Right cardiac atrium (tissue), 5 donors: Measurements from ENCODE around the gene FBXO11. TPM values are rescaled to one million over a fixed set of nuclear protein-coding genes. Genes with fewer than 3 reads are reported as not detected.

Source experiments
- ATAC-seq, 2 donors: fragments of 200-7000 bp; cut with Tn5 transposase; one replicate each; pipeline versions ENCODE4 v1.8.0 to v1.9.1; 2020; ENCODE audit warnings: moderate library complexity in 2 of 2, mild to moderate bottlenecking in 1 of 2
- DNase-seq, 3 donors: peaks; one replicate each; pipeline ENCODE4 v3.0.0-alpha.2; 2020
- H3K27ac ChIP-seq: one replicate; pipeline ENCODE4 v1.5.1; 2013; ENCODE audit warnings: mild to moderate bottlenecking, low read length, control low read depth, moderate library complexity
- H3K27me3 ChIP-seq: one replicate; pipeline ENCODE4 v1.6.1; 2013; ENCODE audit not compliant: control insufficient read depth, insufficient read depth
- H3K4me1 ChIP-seq: one replicate; pipeline ENCODE4 v1.6.1; 2013; ENCODE audit warnings: low read length; ENCODE audit not compliant: control insufficient read depth, insufficient read depth
- H3K4me3 ChIP-seq: one replicate; pipeline ENCODE4 v1.5.1; 2013; ENCODE audit warnings: low read length, control low read depth
- H3K9me3 ChIP-seq: one replicate; pipeline ENCODE4 v1.6.1; 2013; ENCODE audit warnings: low read length; ENCODE audit not compliant: control insufficient read depth
- whole genome bisulfite sequencing: extraction: QIAGEN DNeasy Blood & Tissue Kit; methylation state at CpG from one replicate; pipeline ENCODE4 v1.1.7; 2013; 5-methylcytosine and 5-hydroxymethylcytosine counted together
- intact Hi-C, 4 donors: fragments of 100-400 bp; cut with DNase I; formaldehyde crosslinking; loops; one replicate each; pipeline versions ENCODE4 v1.11.0 to v1.14.0; 2022 to 2023
- polyA plus RNA-seq: library from polyadenylated mRNA; stranded (reverse); fragments of 200-250 nt; gene quantifications from one replicate; pipeline ENCODE4 v1.2.3, GENCODE V29; 2013
- total RNA-seq, 4 donors: library from RNA; stranded (reverse); fragmentation: NEBNext Ultra II Directional; extraction: Animal tissue kit (Norgen Biotek cat#: 25700); gene quantifications; one replicate each; pipeline ENCODE4 v1.2.1, GENCODE V29; 2021
- donor health status: healthy with polysubstance abuse.
- donor health status: DM: no; HTN: yes; CAD: no.
- donor health status: DM: no; HTN: no; CAD: no.
- donor health status: DM: no; HTN: yes; CAD: no; lungs with severe emphysema.
- donor health status: DM: yes; HTN: yes; CAD: no.

The FBXO11 gene
- total and polyA plus RNA-seq, 5 donors, result 23.4 to 45.4 (median 41.2) TPM

DNA sequence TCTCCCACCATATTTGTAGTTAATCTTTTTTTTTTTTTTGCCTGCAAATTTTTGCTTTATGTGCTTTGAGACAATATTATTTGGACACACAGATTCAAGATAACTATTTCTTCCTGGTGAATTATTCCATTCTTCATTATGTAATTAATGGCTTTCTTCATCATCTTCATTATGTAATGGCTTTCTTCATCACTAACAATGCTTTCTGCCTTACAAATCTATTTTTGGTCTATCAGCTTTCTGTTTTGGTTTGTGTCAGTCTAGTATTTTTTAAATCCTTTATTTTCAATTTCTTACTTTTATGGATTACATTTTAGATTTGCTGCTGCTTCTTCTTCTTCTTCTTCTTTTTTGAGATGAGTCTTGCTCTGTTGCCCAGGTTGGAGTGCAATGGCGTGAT lies 62.9 kb downstream of the FBXO11 start:
- 98% methylated on average over 1 of the region's 1 CpG for WGBS
- no peaks in the 10 kb centered on the region for H3K27me3 ChIP-seq
- H3K9me3 ChIP-seq, result no peaks in the 10 kb centered on the region
- DNase-seq (no peak), ATAC-seq (no peak)
- peaks cover 8% of the 10 kb centered on the region for H3K4me1 ChIP-seq
- H3K27ac ChIP-seq, result no peak overlapping the region
- H3K4me3 ChIP-seq, result no peak overlapping the region
- intact Hi-C loops, result no loop called here

DNA sequence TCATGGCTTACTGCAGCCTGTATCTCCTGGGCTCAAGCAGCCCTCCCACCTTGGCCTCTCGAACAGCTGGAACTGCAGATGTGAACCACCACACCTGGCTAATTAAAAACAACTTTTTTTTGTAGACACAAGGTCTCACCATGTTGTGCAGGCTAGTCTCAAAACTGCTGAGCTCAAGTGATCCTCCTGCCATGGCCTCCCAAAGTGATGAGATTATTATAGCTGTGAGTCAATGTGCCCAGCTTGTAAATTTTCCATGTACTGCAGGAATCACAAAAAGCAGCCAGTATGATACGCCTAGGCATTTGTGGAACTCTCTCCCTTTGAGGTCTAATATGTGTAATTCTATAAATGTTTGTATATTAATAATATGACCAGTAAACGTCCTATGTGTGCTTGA lies 63.5 kb downstream of the FBXO11 start:
- DNase-seq (no peak), ATAC-seq (peak in 1 of 2 donors; percentile 36)
- H3K4me3 ChIP-seq, result no peak overlapping the region
- 89% methylated on average over 3 of the region's 3 CpGs for WGBS
- intact Hi-C loops, result no loop called here
- H3K4me1 ChIP-seq, result peaks cover 8% of the 10 kb centered on the region
- H3K27me3 ChIP-seq, result no peaks in the 10 kb centered on the region
- no peaks in the 10 kb centered on the region for H3K9me3 ChIP-seq
- no peak overlapping the region for H3K27ac ChIP-seq

DNA sequence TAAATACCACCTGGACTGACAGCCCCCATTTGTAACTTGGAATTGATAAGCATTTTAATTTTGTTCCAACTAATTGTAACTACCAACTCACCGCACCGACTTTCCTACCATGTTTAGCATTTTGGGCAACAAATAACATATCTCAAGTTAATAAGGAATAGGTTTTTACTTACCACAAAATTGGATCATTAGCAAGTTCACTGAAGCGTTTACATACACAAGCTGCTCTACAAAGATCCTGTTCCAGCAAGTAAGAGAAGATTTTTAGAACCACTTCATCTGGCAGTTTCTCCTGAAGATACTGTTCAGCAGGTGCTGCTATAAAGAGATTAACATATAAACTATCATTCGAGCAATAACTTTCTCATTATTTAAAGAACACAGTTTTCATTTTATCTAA lies 67.6 kb downstream of the FBXO11 start:
- intact Hi-C loops, result no loop called here
- WGBS, result 87% methylated on average over 4 of the region's 4 CpGs
- Histone ChIP-seq H3K27me3 (no peaks in the 10 kb centered on the region), H3K9me3 (no peaks in the 10 kb centered on the region), H3K4me3 (no peak overlapping the region), H3K27ac (no peak overlapping the region), H3K4me1 (peaks cover 5% of the 10 kb centered on the region)
- no peak for ATAC-seq
- DNase-seq, result no peak

DNA sequence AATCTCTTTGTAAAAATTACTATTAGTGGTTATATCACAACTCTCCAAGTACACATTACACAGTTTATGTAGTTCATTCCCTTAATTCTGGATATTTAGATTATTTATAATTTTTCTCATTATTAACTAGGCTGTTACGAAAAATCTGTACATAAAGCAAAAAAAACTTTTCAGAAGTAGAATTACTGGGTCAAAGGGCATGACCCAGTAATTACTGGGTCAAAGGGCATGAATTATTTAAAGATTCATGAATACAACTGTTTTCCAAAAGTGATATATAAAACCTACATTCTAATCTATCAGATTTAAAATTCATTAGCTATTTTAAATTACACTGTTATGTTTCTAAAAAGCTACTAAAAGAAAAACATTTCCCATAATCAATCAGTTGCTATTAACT lies 68.0 kb downstream of the FBXO11 start:
- no peaks in the 10 kb centered on the region for H3K27me3 ChIP-seq
- H3K27ac ChIP-seq, result no peak overlapping the region
- no peaks in the 10 kb centered on the region for H3K9me3 ChIP-seq
- no peak for ATAC-seq
- H3K4me3 ChIP-seq, result no peak overlapping the region
- 88% methylated on average over 1 of the region's 1 CpG for WGBS
- no peak for DNase-seq
- intact Hi-C loops, result no loop called here
- H3K4me1 ChIP-seq, result peaks cover 5% of the 10 kb centered on the region

DNA sequence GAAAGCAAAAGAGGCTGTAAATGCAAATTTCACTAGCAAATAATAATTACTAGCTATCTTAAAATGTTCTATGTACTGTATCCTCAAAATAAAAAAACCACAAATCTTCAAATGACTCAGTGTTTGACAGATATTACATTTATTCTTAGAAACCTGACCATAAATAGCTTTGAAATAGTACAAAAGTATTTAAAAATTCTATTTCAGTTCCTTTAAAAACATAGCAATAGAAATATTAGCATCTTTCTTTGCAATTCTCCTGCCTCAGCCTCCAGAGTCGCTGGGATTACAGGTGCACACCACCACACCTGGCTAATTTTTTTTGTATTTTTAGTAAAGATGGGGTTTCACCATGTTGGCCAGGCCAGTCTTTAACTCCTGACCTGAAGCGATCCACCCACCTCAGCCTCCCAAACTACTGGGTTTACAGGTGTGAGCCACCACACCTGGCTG lies 72.8 kb downstream of the FBXO11 start:
- no peak overlapping the region for H3K4me3 ChIP-seq
- 97% methylated on average over 2 of the region's 2 CpGs for WGBS
- no peaks in the 10 kb centered on the region for H3K27me3 ChIP-seq
- DNase-seq, result no peak
- no peaks in the 10 kb centered on the region for H3K9me3 ChIP-seq
- no peak overlapping the region for H3K27ac ChIP-seq
- no peak for ATAC-seq
- H3K4me1 ChIP-seq, result no peaks in the 10 kb centered on the region
- intact Hi-C loops, result no loop called here

DNA sequence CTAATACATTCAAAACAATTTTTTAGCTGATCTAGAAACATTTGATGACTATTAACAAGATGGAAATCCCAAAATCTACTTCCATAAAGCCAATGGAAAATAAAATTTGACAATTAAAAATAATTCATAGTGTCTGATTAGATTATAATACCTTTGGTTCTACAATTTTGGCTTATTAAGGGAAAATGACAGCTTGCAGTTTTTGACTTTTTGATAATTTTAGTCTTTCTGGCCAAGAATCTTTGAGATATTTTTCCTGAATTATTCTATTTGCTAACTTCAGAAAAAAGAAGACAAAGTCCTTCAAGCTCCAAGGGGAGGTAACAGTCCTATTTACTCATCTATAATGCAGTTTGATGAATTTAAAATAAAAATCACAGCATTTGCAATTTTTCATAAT lies 83.8 kb downstream of the FBXO11 start:
- intact Hi-C loops, result no loop called here
- Histone ChIP-seq H3K4me3 (no peak overlapping the region), H3K4me1 (no peaks in the 10 kb centered on the region), H3K27me3 (no peaks in the 10 kb centered on the region), H3K27ac (no peak overlapping the region), H3K9me3 (no peaks in the 10 kb centered on the region)
- ATAC-seq (no peak), DNase-seq (no peak)

DNA sequence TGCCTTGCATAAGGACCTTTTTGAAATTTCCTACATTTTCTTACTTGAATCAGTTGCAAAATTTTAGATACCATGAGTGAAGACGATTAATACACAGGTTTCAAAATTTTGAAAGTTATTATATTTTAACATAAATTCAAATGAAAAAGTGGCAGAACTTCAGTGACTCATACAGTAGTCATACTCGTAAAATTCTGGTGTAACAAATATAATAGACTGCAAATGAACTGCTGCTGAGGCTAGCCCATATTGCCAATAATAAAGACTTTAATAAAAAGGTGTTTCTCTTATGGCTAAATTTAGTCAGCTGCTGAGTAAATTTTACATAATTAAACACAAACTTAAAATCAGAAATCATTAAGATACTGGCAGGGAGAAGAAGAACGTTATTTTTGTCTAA lies 86.5 kb downstream of the FBXO11 start:
- DNase-seq (no peak), ATAC-seq (no peak)
- no peaks in the 10 kb centered on the region for H3K9me3 ChIP-seq
- no peaks in the 10 kb centered on the region for H3K4me1 ChIP-seq
- 93% methylated on average over 3 of the region's 3 CpGs for WGBS
- no peaks in the 10 kb centered on the region for H3K27me3 ChIP-seq
- intact Hi-C loops, result no loop called here
- no peak overlapping the region for H3K4me3 ChIP-seq
- no peak overlapping the region for H3K27ac ChIP-seq

DNA sequence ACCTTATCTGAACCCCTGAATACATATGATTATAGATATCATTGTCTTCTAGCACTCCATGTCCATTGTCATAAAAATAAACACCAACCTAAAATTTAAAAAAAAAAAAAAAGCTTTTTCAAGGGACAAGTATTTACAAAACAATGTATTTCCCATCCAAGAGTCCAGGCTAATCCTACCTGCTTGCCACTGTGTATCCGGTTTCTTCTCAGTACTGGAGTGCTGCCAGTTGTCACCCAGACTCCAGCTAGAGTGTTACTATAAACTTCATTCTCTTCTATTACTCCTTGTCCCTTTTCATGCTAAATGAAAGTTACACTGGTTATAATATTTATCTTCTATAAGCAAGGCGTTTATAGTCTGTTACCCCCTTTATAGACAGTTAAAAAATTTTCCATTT lies 87.5 kb downstream of the FBXO11 start:
- Histone ChIP-seq H3K27me3 (no peaks in the 10 kb centered on the region), H3K27ac (no peak overlapping the region)

DNA sequence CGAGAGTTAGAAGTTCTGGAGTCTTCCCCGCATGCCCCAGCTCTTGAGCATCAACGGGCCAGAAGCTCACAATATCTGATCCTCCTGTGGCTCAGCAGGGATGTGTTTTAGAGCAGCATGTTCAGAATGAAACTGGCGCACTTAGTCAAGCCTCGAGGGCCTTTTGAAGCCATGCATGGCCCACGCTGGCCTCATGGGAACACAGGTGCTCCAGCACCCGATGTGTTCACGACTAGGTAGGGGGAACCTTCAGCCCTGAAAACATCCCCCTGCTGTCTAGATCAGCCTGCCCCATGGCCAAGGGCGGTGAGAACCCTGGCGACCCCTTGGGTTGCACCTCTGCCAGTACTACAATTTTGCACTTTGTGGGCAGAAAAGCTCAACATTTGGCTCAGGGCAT lies 90.5 kb downstream of the FBXO11 start:
- intact Hi-C loops, result no loop called here
- ATAC-seq (no peak), DNase-seq (no peak)
- WGBS, result 93% methylated on average over 10 of the region's 10 CpGs
- no peaks in the 10 kb centered on the region for H3K27me3 ChIP-seq
- no peak overlapping the region for H3K4me3 ChIP-seq
- no peaks in the 10 kb centered on the region for H3K9me3 ChIP-seq
- no peak overlapping the region for H3K27ac ChIP-seq
- H3K4me1 ChIP-seq, result no peaks in the 10 kb centered on the region

More for the DNA sequence above, 87.5 kb downstream of the FBXO11 start:
- H3K4me3 ChIP-seq, result no peak overlapping the region
- ATAC-seq (no peak), DNase-seq (no peak)
- no peaks in the 10 kb centered on the region for H3K4me1 ChIP-seq
- WGBS, result 71% methylated on average over 2 of the region's 2 CpGs
- intact Hi-C loops, result no loop called here
- H3K9me3 ChIP-seq, result no peaks in the 10 kb centered on the region

DNA sequence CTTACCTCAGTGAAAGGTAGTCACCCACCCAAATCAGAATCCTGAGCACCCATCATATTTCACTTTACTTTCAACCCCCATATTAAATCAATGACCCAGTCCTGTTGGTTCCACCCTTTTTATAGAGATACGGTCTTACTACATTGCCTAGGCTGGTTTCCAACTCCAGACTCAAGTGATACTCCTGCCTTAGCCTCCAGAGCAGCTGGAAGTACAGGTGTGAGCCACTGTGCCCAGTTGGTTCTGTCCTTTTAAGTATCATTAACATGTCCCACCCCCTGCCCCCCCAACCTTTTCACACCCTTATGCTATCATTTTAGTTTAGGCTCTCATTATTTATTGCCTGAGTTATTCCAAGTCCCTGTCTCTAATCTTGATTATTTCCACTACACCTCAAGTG lies 94.6 kb downstream of the FBXO11 start:
- DNase-seq (no peak), ATAC-seq (no peak)
- no peaks in the 10 kb centered on the region for H3K4me1 ChIP-seq
- no peaks in the 10 kb centered on the region for H3K9me3 ChIP-seq
- intact Hi-C loops, result no loop called here
- WGBS, result 75% methylated on average over 1 of the region's 1 CpG
- H3K4me3 ChIP-seq, result no peak overlapping the region
- no peaks in the 10 kb centered on the region for H3K27me3 ChIP-seq
- no peak overlapping the region for H3K27ac ChIP-seq

DNA sequence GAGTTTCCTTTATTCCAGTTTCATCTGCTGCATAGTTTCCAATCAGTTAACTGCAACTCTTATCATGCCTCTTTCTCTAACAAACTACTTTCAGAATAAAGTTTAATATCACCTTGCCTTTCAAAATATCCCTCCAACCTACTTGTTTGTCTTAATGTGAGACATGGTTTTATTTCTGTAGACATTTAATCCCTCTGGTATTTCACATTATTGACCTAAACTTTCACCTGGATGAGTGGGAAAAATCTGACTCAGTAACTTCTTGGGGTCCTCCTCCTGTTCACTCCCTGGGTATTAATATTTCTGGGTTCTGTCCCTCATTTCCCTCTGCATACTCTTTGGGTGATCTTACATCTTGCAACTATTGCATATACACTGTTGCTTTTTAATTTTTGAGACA lies 95.4 kb downstream of the FBXO11 start:
- H3K27ac ChIP-seq, result no peak overlapping the region
- ATAC-seq (no peak), DNase-seq (no peak)
- intact Hi-C loops, result no loop called here
- H3K4me3 ChIP-seq, result no peak overlapping the region
- H3K27me3 ChIP-seq, result no peaks in the 10 kb centered on the region
- H3K9me3 ChIP-seq, result no peaks in the 10 kb centered on the region
- H3K4me1 ChIP-seq, result no peaks in the 10 kb centered on the region

DNA sequence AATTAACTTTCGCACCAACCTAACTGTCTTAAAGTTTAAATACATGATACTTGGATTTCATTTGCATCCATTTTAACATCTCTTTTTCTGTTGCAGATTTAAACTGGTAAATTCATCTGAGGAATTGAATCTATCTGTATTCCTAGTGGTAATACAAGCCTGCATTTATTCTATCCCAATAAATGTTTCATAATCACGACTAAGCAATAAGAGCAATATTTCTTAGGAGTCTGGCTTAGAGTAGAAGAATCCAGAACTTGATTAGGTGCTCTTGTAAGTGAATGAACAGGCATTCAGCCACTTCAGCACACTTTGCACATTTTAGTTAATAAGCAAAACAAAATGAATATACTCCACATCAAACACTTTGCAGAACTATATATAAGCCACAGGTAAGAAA lies 96.4 kb downstream of the FBXO11 start:
- no peaks in the 10 kb centered on the region for H3K4me1 ChIP-seq
- no peaks in the 10 kb centered on the region for H3K27me3 ChIP-seq
- ATAC-seq (no peak), DNase-seq (no peak)
- no peak overlapping the region for H3K27ac ChIP-seq
- H3K9me3 ChIP-seq, result no peaks in the 10 kb centered on the region
- 90% methylated on average over 2 of the region's 2 CpGs for WGBS
- intact Hi-C loops, result no loop called here
- H3K4me3 ChIP-seq, result no peak overlapping the region
